GM19455 (cell line): ENCODE measurements around the gene SPCS1.
"Not testable (repeated sequence)": the region's sequence is repeated elsewhere in the genome, so short reads cannot be mapped to it uniquely, and the experiment has no call there.

Experiments used
- ATAC-seq: cut with Tn5 transposase; IDR thresholded peaks from one replicate; pipeline ENCODE4 v1.9.1; 2021; ENCODE audit not compliant: unreplicated experiment

Gene SPCS1

DNA sequence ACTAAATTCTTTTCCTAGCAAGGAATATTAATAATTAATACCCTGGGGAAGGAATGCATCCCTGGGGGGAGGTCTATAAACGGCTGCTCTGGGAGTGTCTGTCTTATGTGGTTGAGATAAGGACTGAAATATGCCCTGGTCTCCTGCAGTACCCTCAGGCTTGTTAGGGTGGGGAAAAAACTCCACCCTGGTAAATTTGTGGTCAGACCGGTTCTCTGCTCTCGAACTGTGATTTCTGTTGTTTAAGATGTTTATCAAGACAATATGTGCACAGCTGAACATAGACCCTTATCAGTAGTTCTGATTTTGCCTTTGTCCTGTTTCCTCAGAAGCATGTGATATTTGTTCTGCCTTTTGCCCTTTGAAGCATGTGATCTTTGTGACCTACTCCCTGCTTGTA lies 22.8 kb downstream of the SPCS1 start:
- not testable (repeated sequence) for ATAC-seq

DNA sequence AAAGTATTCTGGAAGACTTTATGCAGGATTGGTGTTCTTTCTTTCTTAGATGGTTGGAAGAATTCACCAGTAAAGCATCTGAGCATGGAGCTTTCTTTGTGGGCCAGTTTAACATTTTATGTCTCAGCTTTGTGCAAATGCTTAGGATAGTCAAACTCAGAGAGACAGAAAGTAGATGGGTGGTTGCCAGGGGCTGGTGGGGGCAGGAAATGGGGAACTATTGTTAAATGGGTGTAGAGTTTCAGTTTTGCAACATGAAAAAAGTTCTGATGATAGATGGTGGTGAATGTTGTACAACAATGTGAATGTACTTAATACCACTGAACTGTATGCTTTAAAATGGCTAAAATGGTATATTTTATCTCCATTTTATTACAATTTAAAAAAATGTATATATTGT lies 24.8 kb downstream of the SPCS1 start:
- no peak for ATAC-seq

- ATAC-seq: no peak
Observed at GRCh38 chr3:52731590-52731989, 25.7 kb downstream of the SPCS1 start.

DNA sequence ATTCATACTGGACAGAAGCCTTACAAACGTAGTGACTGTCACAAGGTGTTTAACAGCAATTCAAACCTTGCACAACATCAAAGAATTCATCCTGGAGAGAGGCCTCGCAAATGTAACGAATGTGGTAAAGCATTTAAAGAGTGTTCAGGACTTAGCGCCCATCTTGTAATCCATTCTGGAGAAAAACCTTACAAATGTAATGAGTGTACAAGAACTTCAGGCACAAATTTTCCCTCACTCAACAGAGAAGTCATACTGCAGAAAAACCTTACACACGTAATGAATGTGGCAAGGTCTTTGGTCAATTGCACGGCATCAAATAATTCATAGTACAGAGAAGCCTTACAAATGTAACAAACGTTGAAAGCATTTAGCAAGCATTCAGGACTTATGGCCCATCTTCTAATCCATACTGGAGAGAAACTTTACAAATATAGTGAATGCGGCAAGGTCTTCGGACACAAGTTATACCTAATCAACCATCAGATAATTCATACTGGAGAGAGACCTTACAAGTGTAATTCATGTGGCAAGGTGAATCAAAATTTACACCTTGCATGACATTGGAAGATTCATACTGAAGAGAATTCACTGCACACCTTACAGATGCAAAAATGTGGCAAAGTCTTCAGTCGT lies 27.5 kb downstream of the SPCS1 start:
- ATAC-seq: no peak

DNA sequence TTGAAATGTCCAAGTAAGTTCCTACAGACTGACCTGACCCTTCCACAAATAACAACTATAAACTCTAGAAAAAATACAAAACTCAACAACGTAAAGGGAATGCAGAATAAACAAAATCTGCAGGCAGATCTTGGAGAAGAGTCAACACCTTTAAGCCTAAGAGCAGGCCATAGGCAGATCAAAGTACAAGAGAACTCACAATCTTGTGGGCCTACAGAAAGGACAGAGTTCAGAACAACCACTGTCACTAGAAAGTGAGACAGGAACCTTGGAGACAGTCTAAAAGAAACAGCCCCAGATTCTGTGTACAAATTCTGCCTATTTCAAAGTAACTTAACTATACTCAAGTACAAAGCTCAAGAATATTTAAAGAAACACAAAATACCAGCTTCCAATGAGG lies 33.8 kb downstream of the SPCS1 start:
- no peak for ATAC-seq

DNA sequence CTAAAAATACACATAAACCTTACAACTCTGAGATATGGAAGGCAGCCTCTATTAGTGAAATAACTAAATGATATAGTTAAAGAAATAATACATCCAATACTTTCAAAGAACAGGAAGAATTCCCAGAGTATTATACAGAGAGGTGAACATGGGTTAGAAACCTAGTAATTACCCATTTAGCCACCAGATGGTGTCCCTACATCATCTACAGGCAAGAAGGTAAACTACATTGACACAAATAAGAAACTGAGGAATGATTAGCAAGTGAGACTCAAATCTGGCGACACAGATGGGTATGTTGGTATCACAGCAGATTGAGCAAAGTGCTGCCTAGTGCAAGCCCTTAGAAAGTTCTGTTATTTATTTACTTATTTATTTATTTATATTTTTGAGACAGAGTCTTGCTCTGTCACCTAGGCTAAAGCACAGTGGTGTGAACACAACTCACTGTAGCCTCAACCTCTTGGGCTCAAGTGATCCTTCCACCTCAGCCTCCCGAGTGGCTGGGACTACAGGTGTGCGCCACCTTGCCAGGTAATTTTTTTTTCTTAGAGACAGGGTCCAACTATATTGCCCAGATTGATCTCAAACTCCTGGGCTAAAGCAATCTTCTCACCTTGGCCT lies 36.6 kb downstream of the SPCS1 start:
- ATAC-seq: no peak

DNA sequence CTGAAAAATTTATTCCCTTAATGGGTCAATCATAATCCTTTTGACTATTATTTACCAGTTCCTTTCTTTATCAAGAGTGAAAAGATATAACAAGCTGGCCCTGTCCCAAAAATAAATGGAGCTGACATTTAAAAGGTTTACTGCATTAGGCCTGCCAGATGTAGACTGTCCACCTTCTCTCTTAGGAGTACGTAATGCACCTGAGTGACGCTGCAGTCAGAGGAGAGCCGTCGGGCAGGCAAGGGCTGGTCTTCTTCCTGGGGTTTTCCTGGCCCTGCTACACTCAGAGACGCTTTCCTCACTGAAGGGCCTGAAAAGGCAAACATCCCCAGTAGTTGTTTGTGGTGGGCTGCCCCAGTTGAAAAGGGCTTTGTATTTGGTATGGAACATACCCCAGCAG lies 37.2 kb downstream of the SPCS1 start:
- ATAC-seq: no peak

DNA sequence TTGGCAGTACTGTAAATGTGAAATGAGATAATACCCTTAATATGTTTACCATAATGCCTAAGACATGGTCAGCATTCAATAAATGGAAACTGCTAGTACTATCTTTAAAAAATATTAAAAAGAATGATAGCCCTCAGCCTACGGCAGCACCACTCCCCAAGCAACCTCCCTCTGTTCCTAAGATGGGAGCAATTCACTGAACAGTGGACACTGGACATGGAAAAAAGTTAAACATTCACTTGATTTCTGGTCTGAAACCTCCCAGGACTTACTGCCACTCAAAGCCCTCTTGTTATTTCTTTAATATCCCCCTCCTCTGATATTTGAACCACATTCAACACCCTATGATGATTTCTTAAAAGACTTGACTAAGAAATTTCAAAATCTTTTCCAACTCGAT lies 37.8 kb downstream of the SPCS1 start:
- no peak for ATAC-seq

GRCh38 chr3:52752045-52752660 lies 46.2 kb downstream of the SPCS1 start:
- ATAC-seq: no peak

DNA sequence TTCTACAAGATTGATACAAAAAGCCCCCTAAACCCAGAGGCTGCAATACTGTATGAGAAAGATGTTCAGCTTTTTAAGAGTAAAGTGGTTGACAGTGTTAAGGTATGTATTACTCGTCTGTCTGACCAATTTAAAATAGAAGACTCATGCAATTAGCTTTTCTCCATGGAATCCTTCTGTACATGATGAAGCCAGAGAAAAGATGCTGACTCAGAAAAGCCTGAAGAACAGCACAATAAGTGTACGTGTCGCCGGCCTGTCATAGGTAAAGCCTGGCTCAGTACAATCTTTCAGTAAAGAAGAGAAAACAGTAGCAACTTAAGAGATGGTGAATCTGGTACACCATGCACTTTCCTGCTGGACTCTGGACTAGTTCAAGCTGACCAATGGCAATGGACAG lies 48.5 kb downstream of the SPCS1 start:
- no peak for ATAC-seq

- no peak for ATAC-seq
Observed at GRCh38 chr3:52756141-52756540, 50.2 kb downstream of the SPCS1 start.
